ENCODE measurements around the gene SNAPC3.

The SNAPC3 gene

GRCh38 chr9:15444141-15444540 is 21.5 kb downstream of the SNAPC3 start:
- DNase-seq (ENCODE audit: insufficient read length, low spot score): no peak
- FAIRE-seq: no peak
- no peak for TF ChIP-seq POLR2A (IDR thresholded peaks at IDR 0.05; ENCODE audit: low read depth, low read length)

- TF ChIP-seq POLR2A (IDR thresholded peaks at IDR 0.05; ENCODE audit: low read depth, low read length): no peak
- FAIRE-seq (no peak), DNase-seq (ENCODE audit: insufficient read length, low spot score) (no peak)
Observed at GRCh38 chr9:15453956-15454355, 31.3 kb downstream of the SNAPC3 start.

GRCh38 chr9:15461056-15461455 is 38.4 kb downstream of the SNAPC3 start:
- FAIRE-seq (no peak), DNase-seq (ENCODE audit: insufficient read length, low spot score) (no peak)
- TF ChIP-seq POLR2A (IDR thresholded peaks at IDR 0.05; ENCODE audit: low read depth, low read length): no peak

GRCh38 chr9:15461601-15462000 is 38.9 kb downstream of the SNAPC3 start:
- FAIRE-seq: no peak
- DNase-seq (ENCODE audit: insufficient read length, low spot score): no peak

GRCh38 chr9:15468145-15468544 is 45.5 kb downstream of the SNAPC3 start:
- no peak for TF ChIP-seq POLR2A (IDR thresholded peaks at IDR 0.05; ENCODE audit: low read depth, low read length)
- DNase-seq (ENCODE audit: insufficient read length, low spot score) (no peak), FAIRE-seq (no peak)

More at GRCh38 chr9:15461601-15462000, 38.9 kb downstream of the SNAPC3 start:
- TF ChIP-seq POLR2A (IDR thresholded peaks at IDR 0.05; ENCODE audit: low read depth, low read length): no peak

- FAIRE-seq (peak; percentile 41), DNase-seq (ENCODE audit: insufficient read length, low spot score) (no peak)
- TF ChIP-seq POLR2A (IDR thresholded peaks at IDR 0.05; ENCODE audit: low read depth, low read length): no peak
Observed at GRCh38 chr9:15469406-15469805, 46.7 kb downstream of the SNAPC3 start.

- TF ChIP-seq POLR2A (IDR thresholded peaks at IDR 0.05; ENCODE audit: low read depth, low read length): no peak
- FAIRE-seq (no peak), DNase-seq (ENCODE audit: insufficient read length, low spot score) (no peak)
Observed at GRCh38 chr9:15469862-15470261, 47.2 kb downstream of the SNAPC3 start.

GRCh38 chr9:15475923-15476536 is 53.4 kb downstream of the SNAPC3 start:
- DNase-seq (ENCODE audit: insufficient read length, low spot score) (no peak), FAIRE-seq (no peak)
- TF ChIP-seq POLR2A (IDR thresholded peaks at IDR 0.05; ENCODE audit: low read depth, low read length): no peak

GRCh38 chr9:15480028-15480427 is 57.4 kb downstream of the SNAPC3 start:
- no peak for TF ChIP-seq POLR2A (IDR thresholded peaks at IDR 0.05; ENCODE audit: low read depth, low read length)
- DNase-seq (ENCODE audit: insufficient read length, low spot score): no peak
- FAIRE-seq: peak; percentile 74

GRCh38 chr9:15482146-15482545 is 59.5 kb downstream of the SNAPC3 start:
- DNase-seq (ENCODE audit: insufficient read length, low spot score) (no peak), FAIRE-seq (no peak)
- TF ChIP-seq POLR2A (IDR thresholded peaks at IDR 0.05; ENCODE audit: low read depth, low read length): no peak

GRCh38 chr9:15484802-15485201 is 62.1 kb downstream of the SNAPC3 start:
- DNase-seq (ENCODE audit: insufficient read length, low spot score) (no peak), FAIRE-seq (no peak)
- no peak for TF ChIP-seq POLR2A (IDR thresholded peaks at IDR 0.05; ENCODE audit: low read depth, low read length)

- no peak for TF ChIP-seq POLR2A (IDR thresholded peaks at IDR 0.05; ENCODE audit: low read depth, low read length)
- FAIRE-seq (no peak), DNase-seq (ENCODE audit: insufficient read length, low spot score) (no peak)
Observed at GRCh38 chr9:15485836-15486666, 63.4 kb downstream of the SNAPC3 start.

GRCh38 chr9:15491950-15492349 is 69.3 kb downstream of the SNAPC3 start:
- DNase-seq (ENCODE audit: insufficient read length, low spot score) (no peak), FAIRE-seq (no peak)
- no peak for TF ChIP-seq POLR2A (IDR thresholded peaks at IDR 0.05; ENCODE audit: low read depth, low read length)

GRCh38 chr9:15492485-15493150 is 69.9 kb downstream of the SNAPC3 start:
- FAIRE-seq (no peak), DNase-seq (ENCODE audit: insufficient read length, low spot score) (no peak)
- TF ChIP-seq POLR2A (IDR thresholded peaks at IDR 0.05; ENCODE audit: low read depth, low read length): no peak
